ENCODE measurements around the gene PLCL2.

DNA sequence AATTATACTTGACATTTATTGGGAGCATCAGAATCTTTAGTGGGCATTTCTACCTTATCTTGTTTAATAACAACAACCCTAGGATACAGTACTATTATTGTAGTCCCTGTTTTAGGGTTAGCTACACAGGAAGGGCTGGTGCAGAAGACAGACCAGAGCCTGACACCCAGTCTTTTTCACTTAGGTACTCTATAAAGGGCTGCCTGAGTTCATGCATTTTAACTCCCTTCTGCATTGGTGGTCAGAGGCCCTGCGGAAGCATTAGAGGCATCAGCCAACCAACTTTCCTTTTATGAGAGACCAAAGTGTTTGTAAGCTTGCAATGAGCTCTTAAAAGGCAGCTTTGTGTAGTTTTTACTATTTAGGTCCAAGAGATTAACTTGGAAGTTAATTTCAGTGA is 105.4 kb downstream of the PLCL2 start:
- no peak for TF ChIP-seq EZH2 (IDR thresholded peaks at IDR 0.05; ENCODE audit: borderline replicate concordance, low read depth, low read length, poor library complexity, severe bottlenecking)
- TF ChIP-seq, protein P1, sequence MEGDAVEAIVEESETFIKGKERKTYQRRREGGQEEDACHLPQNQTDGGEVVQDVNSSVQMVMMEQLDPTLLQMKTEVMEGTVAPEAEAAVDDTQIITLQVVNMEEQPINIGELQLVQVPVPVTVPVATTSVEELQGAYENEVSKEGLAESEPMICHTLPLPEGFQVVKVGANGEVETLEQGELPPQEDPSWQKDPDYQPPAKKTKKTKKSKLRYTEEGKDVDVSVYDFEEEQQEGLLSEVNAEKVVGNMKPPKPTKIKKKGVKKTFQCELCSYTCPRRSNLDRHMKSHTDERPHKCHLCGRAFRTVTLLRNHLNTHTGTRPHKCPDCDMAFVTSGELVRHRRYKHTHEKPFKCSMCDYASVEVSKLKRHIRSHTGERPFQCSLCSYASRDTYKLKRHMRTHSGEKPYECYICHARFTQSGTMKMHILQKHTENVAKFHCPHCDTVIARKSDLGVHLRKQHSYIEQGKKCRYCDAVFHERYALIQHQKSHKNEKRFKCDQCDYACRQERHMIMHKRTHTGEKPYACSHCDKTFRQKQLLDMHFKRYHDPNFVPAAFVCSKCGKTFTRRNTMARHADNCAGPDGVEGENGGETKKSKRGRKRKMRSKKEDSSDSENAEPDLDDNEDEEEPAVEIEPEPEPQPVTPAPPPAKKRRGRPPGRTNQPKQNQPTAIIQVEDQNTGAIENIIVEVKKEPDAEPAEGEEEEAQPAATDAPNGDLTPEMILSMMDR (conservative IDR thresholded peaks at IDR 0.05; ENCODE audit: low read depth, low read length), result no peak
